Duodenal mucosa (tissue), 2 donors: Measurements from ENCODE around the gene ELAVL1.
A peak's percentile ranks its signal among the peaks of the same experiment; 100 is the strongest.
"Not testable (repeated sequence)": the region's sequence is repeated elsewhere in the genome, so short reads cannot be mapped to it uniquely, and the experiment has no call there.

Source experiments
- H3K27ac ChIP-seq: one replicate; pipeline ENCODE4 v1.7.0; 2013; ENCODE audit warnings: low read depth, low read length
- H3K27me3 ChIP-seq, 2 donors: one replicate each; pipeline ENCODE4 v1.7.0; 2013; ENCODE audit warnings: low read length in 2 of 2, control low read depth in 1 of 2; ENCODE audit not compliant: insufficient read depth in 2 of 2, control insufficient read depth in 1 of 2
- H3K36me3 ChIP-seq, 2 donors: one replicate each; pipeline ENCODE4 v1.7.0; 2013; ENCODE audit warnings: low read length in 2 of 2, control low read depth in 1 of 2; ENCODE audit not compliant: insufficient read depth in 2 of 2, control insufficient read depth in 1 of 2
- H3K4me1 ChIP-seq, 2 donors: one replicate each; pipeline ENCODE4 v1.7.0; 2013; ENCODE audit warnings: low read length in 2 of 2, control low read depth in 1 of 2; ENCODE audit not compliant: insufficient read depth in 2 of 2, control insufficient read depth in 1 of 2
- H3K4me3 ChIP-seq, 2 donors: one replicate each; pipeline ENCODE4 v1.7.0; 2013; ENCODE audit warnings: low read length in 2 of 2, low read depth in 1 of 2
- H3K9ac ChIP-seq, 2 donors: one replicate each; pipeline ENCODE4 v1.7.0; 2013; ENCODE audit warnings: low read length in 2 of 2, low read depth in 1 of 2
- H3K9me3 ChIP-seq, 2 donors: one replicate each; pipeline ENCODE4 v1.7.0; 2013; ENCODE audit warnings: low read length in 2 of 2, control low read depth in 1 of 2; ENCODE audit not compliant: control insufficient read depth in 1 of 2

Gene ELAVL1

DNA sequence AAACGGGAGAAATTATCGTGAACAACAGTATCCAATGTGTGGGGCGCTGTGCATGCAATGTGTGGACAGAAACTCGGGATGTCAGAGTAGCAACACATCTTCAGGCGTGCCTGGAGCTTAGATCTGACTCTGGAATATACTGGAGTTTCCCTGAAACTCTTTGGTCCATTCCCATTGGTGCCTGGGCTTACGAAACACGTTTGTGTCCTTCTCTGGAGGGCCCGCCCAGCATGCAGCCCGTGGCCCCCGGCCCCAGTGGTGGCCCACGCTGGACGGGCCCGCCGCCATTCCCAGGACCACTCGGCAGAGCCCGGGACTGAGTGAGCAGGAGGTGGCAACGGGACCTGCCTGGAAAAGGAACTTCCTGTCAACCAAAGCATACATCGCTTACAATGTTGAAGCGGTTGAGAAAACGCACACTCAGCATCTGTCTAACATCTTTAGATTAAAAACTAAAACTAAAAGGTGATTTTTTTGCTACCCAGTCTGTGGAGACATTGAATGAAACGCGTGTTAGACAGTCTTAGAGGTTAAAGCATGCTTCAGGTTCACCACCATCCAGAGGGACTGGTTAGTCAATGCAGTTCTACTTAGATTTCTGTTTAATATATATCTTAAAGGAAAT lies 42.7 kb downstream of the ELAVL1 start:
- Histone ChIP-seq H3K4me1 (no peaks in the 10 kb centered on the region), H3K9me3 (no peaks in the 10 kb centered on the region), H3K36me3 (peaks cover 30 to 78% of the 10 kb centered on the region in 2 donors), H3K27ac (no peak overlapping the region), H3K9ac (no peak overlapping the region), H3K27me3 (no peaks in the 10 kb centered on the region), H3K4me3 (no peak overlapping the region)

DNA sequence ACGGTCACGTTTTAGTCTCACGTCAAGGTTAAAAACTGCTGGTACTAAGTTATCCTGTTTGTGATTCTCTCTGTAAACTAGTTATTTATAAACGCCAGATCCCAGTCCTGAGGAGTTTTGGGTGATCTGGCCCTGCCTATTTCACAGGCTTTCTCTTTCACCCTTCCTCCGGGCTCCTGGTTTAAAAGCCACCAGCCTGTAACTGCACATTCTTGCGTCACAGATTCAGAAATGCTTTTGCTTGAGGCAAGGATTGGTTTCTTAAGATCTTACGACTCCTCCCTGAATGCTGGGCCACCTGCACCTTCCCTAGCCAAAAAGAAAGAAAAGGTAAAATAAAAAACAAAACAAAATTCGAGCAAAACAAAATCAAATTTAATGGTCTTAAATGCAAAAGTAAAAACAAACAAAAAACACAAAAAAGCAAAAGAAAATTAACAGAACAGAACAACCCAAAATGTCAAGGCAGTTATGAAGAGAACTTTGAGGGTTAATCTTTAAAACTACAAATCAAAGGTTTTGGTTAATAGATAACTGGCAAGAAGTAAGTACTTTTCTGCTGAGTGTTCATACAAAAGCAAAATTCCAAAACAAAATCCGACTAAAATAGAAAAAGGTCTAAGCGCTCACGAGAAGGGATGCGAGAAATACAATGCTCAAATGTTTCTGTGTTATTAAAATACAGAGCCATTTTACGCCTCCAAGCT lies 43.4 kb downstream of the ELAVL1 start:
- Histone ChIP-seq H3K9ac (no peak overlapping the region), H3K4me1 (no peaks in the 10 kb centered on the region), H3K27ac (no peak overlapping the region), H3K36me3 (peaks cover 23 to 71% of the 10 kb centered on the region in 2 donors), H3K4me3 (no peak overlapping the region), H3K9me3 (no peaks in the 10 kb centered on the region), H3K27me3 (no peaks in the 10 kb centered on the region)

DNA sequence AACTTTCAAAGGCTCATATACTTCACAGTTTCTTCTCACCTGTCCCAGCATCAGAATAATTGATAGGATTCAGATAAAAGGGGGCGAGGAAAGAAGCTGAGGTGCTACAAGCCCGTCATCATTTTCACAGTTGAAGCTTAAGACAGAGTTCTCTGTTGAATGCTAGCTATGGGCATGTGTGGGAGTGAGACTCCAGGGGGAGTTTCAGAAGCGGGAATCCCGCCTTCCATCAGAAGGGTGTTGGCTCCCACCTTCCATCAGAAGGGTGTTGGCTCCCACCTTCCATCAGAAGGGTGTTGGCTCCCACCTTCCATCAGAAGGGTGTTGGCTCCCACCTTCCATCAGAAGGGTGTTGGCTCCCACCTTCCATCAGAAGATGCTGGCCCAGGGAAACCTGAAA lies 44.4 kb downstream of the ELAVL1 start:
- not testable (repeated sequence) for H3K4me3 ChIP-seq, H3K27me3 ChIP-seq, H3K9me3 ChIP-seq, H3K4me1 ChIP-seq, H3K27ac ChIP-seq, H3K9ac ChIP-seq
- peaks cover 23 to 62% of the 10 kb centered on the region in 2 donors for H3K36me3 ChIP-seq

DNA sequence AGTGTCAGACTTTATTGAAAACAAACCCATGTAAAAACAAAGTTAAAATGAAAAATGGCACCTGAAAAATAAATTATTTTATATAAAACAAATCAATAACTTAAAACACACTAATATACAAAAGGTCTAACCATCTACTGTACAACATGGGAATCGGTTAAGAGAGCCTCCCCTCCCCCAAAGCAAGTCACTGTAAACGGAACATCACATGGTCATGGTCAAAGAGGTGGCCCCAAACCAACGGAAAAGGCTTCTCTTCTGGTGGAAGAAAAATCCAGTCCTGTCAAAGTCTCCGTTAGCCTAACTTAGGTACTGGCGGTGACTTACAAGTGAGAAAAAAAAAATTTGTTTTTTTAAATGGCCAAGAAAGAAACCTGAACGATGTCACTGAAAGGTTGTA lies 46.2 kb downstream of the ELAVL1 start:
- H3K9ac ChIP-seq = no peak overlapping the region
- H3K27ac ChIP-seq = no peak overlapping the region
- H3K4me1 ChIP-seq = no peaks in the 10 kb centered on the region
- no peaks in the 10 kb centered on the region for H3K27me3 ChIP-seq
- H3K9me3 ChIP-seq = no peaks in the 10 kb centered on the region
- peaks cover 18 to 49% of the 10 kb centered on the region in 2 donors for H3K36me3 ChIP-seq
- no peak overlapping the region for H3K4me3 ChIP-seq

DNA sequence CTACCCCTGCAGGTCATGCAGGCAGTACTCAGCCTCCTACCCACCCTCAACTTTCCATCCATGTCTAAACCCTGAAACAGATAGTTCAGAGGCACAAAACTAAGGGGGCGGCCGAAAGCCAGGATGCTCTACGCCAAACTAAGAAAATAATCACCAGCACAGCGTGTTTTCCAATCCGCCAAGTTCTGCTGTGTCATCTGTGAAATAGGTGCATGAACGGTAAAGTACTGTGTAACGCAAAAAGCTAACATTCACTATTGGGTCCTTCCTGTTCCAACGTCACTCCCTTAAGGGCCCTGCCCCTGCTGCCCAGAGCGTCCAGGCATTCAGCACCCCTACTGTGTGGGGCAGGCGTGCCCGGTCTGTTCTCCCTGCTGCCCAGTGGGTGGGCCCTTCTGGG lies 49.7 kb downstream of the ELAVL1 start:
- peaks cover 0 to 4% of the 10 kb centered on the region in 2 donors for H3K4me1 ChIP-seq

DNA sequence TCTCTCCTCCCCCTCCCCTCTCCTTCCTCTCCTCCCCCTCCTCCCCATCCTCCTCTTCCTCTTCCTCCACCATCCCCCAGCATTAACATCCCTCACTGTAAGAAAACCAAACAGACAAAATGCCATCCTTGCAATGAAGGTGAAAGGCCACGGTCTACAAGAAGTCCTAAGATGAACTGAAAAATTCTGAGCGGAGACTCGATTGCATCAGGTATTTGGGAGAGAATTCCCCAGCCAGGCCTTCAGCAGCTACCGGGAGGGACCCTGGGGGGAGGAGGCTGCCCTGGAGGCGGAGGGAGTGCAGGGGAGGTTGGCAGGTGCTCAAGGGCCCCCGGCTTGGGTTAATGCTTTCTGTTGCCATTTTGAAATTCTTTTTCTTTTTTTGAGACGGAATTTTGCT lies 51.9 kb downstream of the ELAVL1 start:
- Histone ChIP-seq H3K9ac (no peak overlapping the region), H3K36me3 (peaks cover 0 to 5% of the 10 kb centered on the region in 2 donors), H3K9me3 (no peaks in the 10 kb centered on the region), H3K27ac (no peak overlapping the region), H3K4me3 (no peak overlapping the region), H3K4me1 (peaks cover 0 to 4% of the 10 kb centered on the region in 2 donors), H3K27me3 (no peaks in the 10 kb centered on the region)

More for the DNA sequence above, 49.7 kb downstream of the ELAVL1 start:
- peaks cover 0 to 16% of the 10 kb centered on the region in 2 donors for H3K36me3 ChIP-seq
- no peak overlapping the region for H3K9ac ChIP-seq
- no peak overlapping the region for H3K4me3 ChIP-seq
- H3K27ac ChIP-seq = no peak overlapping the region
- no peaks in the 10 kb centered on the region for H3K9me3 ChIP-seq
- no peaks in the 10 kb centered on the region for H3K27me3 ChIP-seq

DNA sequence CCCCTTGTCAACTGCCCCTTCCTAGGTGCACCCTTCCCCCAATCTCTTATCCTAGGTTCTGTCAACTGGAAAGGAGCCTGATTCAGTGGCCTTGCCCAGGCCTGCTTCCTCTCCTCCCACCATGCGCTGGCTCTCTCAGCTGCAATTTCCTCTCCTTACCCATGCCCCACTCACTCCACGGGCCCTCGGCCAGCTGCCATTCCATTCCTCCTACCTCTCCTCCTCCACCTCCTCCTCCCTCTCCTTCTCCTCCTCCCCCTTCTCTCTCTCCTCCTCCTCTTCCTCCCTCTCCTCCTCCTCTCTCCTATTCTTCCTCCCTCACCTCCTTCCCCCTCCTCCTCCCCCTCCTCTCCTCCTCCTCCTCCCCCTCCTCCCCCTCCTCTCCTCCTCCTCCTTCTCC lies 52.4 kb downstream of the ELAVL1 start:
- H3K4me1 ChIP-seq = peaks cover 0 to 4% of the 10 kb centered on the region in 2 donors
- H3K36me3 ChIP-seq = no peaks in the 10 kb centered on the region
- no peak overlapping the region for H3K4me3 ChIP-seq
- no peaks in the 10 kb centered on the region for H3K9me3 ChIP-seq
- no peak overlapping the region for H3K9ac ChIP-seq
- no peaks in the 10 kb centered on the region for H3K27me3 ChIP-seq
- H3K27ac ChIP-seq = no peak overlapping the region

DNA sequence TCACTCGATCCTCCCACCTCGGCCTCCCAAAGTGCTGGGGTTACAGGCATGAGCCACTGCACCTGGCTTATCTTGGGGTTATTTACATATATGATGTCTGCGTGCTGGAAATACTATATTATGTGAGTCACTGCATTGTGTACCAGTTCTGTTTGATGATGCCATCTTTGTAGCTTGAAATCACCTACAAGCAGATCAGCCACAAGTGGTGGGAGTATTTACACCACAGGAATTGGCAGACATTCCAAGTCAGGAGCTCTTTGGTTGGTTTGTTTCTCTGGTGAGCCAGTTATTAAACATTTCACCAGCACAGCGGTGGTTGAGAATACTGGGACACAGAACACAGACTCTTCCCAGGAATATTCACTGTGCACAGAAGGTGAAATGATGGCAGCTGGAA lies 57.5 kb downstream of the ELAVL1 start:
- Histone ChIP-seq H3K27ac (no peak overlapping the region), H3K4me3 (no peak overlapping the region), H3K4me1 (peaks cover 0 to 12% of the 10 kb centered on the region in 2 donors), H3K27me3 (no peaks in the 10 kb centered on the region), H3K36me3 (no peaks in the 10 kb centered on the region), H3K9me3 (no peaks in the 10 kb centered on the region), H3K9ac (no peak overlapping the region)

DNA sequence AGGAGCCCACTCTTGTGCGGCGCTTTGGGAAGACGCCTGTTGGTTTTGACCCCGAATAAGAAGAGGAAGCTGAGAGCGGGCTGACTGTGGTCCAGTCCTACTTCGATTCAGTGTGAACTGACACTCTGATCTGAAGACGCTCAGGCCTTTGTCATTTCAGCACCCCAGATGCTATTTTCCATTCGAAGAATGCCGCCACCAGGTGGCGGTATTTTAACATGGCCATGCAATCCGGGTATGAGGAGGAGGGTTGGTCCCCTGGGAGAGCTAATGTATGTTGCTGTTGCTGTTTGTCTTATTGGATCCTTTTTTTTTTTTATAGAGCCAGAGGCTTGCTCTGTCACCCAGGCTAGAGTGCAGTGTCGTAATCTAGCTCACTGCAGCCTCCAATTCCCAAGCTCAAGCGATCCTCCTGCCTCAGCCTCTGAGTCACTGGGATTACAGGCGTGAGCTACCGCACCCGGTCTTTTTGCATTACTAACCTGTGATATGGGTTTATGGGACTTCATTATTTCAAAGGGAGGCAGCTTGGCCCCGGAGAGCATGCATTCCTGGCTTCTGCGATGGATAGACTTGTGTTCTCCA lies 61.2 kb downstream of the ELAVL1 start:
- Histone ChIP-seq H3K27me3 (no peaks in the 10 kb centered on the region), H3K9me3 (no peaks in the 10 kb centered on the region), H3K27ac (peak overlapping the region; percentile 70), H3K4me1 (peaks cover 4 to 19% of the 10 kb centered on the region in 2 donors), H3K36me3 (peaks cover 6 to 10% of the 10 kb centered on the region in 2 donors), H3K9ac (peak overlapping the region; percentile 22 to 67), H3K4me3 (peak overlapping the region; percentile 70 to 86)

DNA sequence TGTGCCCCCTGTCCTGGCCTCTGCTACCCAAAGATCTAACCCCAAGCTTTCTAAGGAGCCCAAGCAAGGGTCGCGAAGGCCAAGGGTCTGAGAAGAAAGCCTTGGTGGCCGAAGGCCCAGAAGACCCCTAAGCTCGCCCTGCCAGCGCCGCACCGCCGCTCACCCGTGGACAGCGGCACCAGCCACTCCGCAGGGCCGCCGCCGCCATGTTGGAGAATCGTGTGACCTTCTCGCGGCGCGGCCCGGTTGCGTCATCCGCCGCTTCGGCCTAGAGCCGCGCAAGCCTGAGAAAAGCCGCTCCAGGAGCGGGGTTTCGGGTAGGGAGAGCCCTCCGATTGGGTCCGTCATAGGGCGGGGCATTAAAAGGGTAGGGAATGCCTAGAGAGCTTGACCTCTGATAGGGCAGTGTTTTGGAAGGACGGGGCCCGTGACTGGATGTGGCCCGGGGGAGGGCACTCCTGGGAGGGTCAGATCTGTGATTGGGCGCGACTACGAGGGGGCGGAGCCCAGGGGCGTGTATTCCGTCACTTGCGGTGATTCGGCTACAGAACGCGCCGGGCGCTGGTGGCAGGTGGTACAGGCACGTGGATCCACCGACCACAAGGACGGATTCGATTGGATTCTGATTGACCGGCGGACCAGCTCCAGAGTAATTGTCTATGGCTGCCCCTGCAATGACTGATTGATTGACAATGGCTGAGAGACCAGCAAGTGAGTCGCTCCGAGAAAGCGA lies 61.8 kb downstream of the ELAVL1 start, which contains the start of gene TIMM44:
TSS of gene TIMM44 (minus strand) at position 223 of the 733 bp plus-strand sequence. CDS start at position 208, 15 bp downstream.
- H3K9ac ChIP-seq = peak within 1 kb of the TSS; percentile 98 to 99
- H3K4me3 ChIP-seq = peak within 1 kb of the TSS; percentile 86 to 94
- H3K27ac ChIP-seq = peak within 1 kb of the TSS; percentile 97
- H3K4me1 ChIP-seq = peaks cover 4 to 19% of the 10 kb centered on the region in 2 donors
- no peaks in the 10 kb centered on the region for H3K9me3 ChIP-seq
- peaks cover 6 to 14% of the 10 kb centered on the region in 2 donors for H3K36me3 ChIP-seq
- no peaks in the 10 kb centered on the region for H3K27me3 ChIP-seq
